Measurements from ENCODE around the gene IL11.
A peak's percentile ranks its signal among the peaks of the same experiment; 100 is the strongest.
"Not testable (repeated sequence)": the region's sequence is repeated elsewhere in the genome, so short reads cannot be mapped to it uniquely, and the experiment has no call there.

IL11 gene

DNA sequence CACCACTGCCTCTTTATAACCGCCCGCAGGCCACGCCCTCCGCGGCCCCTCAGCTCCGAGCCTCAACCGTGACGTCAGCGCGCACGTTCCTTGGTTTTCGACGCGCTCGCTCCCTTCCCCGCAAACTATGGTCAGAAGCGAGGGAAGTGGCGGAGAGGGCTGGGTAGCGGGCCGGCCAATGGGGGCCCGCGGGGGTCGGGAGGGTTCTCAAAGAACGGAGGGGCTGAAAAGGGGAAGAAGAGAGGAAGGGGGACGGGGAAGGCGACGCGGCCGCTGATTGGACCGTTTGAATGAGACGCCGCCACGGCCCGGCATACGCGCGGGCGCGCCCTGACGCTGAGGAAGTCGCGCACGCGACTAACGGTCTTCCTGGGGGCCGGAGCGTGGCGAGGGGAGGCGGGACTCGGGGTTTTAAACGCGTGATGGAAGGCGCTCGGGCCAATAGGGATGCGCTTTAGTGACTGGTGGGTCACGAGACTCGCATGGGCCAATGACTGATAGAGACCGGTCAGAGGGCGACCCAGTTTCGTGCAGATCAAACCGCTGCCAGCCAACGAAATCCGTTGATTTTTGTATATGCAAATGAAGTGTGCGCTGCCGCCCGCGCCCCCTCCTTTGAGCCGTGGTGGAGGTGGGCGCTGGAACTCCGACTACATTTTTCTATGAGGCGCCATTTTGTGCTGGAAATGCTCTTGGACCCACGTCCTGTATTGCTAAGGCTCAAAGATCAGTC lies 37.7 kb upstream of the IL11 start:
- H3K4me3 ChIP-seq (ENCODE audit: control insufficient read depth, low read depth, low read length), result peak overlapping the region; percentile 48
- TF ChIP-seq, protein P1, sequence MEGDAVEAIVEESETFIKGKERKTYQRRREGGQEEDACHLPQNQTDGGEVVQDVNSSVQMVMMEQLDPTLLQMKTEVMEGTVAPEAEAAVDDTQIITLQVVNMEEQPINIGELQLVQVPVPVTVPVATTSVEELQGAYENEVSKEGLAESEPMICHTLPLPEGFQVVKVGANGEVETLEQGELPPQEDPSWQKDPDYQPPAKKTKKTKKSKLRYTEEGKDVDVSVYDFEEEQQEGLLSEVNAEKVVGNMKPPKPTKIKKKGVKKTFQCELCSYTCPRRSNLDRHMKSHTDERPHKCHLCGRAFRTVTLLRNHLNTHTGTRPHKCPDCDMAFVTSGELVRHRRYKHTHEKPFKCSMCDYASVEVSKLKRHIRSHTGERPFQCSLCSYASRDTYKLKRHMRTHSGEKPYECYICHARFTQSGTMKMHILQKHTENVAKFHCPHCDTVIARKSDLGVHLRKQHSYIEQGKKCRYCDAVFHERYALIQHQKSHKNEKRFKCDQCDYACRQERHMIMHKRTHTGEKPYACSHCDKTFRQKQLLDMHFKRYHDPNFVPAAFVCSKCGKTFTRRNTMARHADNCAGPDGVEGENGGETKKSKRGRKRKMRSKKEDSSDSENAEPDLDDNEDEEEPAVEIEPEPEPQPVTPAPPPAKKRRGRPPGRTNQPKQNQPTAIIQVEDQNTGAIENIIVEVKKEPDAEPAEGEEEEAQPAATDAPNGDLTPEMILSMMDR (conservative IDR thresholded peaks at IDR 0.05; ENCODE audit: control insufficient read depth, insufficient read depth, low read depth, low read length), result no peak
- DNase-seq (ENCODE audit: low read depth), result peak; percentile 99

DNA sequence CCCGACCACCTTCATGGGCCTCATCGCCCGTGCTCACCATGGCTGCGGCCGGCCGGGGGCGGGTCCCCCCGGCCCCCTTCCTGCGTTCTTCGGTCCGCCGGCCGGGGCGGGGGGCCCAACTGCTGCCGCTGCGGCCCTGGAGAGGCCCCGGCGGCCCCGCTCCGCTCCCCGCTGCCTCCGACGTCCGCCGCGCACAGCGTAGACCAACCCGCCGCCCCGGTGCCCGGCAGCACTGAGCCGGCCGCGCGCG lies 37.2 kb upstream of the IL11 start, which contains the start of gene UBE2S:
TSS of gene UBE2S (minus strand) at position 239 of the 250 bp plus-strand sequence. CDS start at position 40, 199 bp downstream.
- H3K4me3 ChIP-seq (ENCODE audit: control insufficient read depth, low read depth, low read length), result peak within 1 kb of the TSS; percentile 78
- not testable (repeated sequence) for DNase-seq (ENCODE audit: low read depth)

DNA sequence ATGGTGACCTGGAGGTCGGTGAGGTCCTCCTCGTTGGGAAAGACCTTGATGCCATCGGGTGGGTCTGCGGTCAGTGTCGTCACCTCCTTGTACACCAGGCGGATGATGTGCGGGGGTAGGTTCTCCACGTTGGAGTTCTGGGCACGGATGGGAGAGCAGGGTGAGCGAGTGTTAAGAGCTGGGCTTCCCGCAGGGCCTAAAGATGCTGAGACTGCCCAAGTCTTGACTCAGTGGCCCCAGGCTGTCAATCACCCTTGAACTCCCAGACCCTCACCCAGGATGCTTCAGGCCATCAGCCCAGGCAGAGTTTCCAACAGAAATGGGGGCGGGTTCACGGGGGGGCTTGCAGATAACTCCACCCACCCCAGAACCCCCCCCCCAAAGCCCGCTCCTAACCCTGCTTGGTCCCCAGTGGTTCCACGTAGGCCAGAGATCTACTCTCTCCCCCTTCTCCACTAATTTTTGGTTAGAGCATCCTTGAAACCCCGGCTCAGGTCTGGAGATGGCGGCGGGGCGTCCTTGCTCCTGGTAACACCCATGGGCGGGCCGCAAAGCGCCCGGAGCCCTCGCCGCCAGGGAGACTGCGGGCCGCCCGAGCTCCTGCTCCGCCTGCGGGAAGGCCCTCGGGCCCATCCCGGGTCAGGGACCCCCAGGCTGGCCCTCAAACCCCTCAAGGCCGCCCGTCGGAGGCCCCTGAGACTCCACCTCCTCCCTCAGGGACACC lies 36.7 kb upstream of the IL11 start:
- DNase-seq (ENCODE audit: low read depth), result peak; percentile 41
- peak overlapping the region; percentile 78 for H3K4me3 ChIP-seq (ENCODE audit: control insufficient read depth, low read depth, low read length)
- TF ChIP-seq, protein P1 (conservative IDR thresholded peaks at IDR 0.05; ENCODE audit: control insufficient read depth, insufficient read depth, low read depth, low read length), result no peak

DNA sequence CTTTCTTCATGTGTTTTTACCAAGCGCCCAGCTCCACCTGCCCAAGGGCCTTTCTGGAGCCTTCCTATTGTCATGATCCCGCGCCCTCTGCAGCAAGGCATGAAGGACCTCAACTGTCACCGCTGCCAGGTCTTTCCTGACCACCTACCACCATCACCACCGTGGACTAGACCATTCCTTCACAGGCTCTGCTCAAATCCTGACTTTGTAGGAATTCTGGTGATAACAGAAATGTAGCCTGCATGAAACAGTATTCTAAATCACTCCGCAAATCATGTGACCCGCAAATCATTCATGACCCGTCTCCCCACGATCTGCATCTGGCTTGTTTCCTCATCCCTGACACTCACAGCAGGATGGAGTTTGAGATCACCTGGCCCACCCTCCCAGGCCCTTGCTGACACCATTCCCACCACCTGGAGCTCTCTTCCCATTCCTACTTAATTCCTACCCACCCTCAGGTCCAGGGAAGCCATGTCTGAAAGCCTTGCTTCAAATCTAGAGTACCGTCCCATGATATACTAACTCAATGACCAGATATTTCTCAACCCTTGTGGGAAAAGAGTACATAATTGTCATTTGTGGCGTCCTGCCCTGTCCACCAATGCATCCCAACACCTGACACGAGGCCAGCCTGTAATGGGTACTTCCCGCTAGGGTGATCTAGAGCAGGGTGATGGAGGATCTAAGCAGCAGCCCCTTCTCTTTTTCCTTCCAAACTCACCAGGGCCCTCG lies 36.0 kb upstream of the IL11 start:
- TF ChIP-seq, protein P1 (conservative IDR thresholded peaks at IDR 0.05; ENCODE audit: control insufficient read depth, insufficient read depth, low read depth, low read length), result no peak
- DNase-seq (ENCODE audit: low read depth), result no peak

DNA sequence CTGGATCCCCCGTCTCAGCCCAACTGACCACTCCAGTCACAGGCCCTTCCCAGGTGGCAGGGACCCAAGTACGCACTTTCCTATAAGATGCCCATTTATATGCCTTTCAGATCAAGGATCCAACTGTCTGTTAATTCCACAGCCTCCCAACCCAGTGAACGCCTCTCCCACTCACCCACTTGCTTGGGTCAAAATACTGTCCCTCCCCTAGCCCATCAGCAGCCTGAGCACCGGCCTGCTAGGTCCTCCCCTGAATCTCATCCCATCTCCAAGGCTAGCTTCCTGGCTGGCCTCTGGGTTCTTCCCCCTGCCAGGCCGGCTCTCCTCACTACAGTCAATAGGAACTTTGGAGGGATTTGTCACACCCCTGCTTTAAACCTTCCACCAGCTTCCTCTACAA lies 35.4 kb upstream of the IL11 start:
- TF ChIP-seq, protein P1 (conservative IDR thresholded peaks at IDR 0.05; ENCODE audit: control insufficient read depth, insufficient read depth, low read depth, low read length), result no peak
- H3K4me3 ChIP-seq (ENCODE audit: control insufficient read depth, low read depth, low read length), result peak overlapping the region; percentile 78
- no peak for DNase-seq (ENCODE audit: low read depth)

More for the DNA sequence above, 36.0 kb upstream of the IL11 start:
- peak overlapping the region; percentile 78 for H3K4me3 ChIP-seq (ENCODE audit: control insufficient read depth, low read depth, low read length)

DNA sequence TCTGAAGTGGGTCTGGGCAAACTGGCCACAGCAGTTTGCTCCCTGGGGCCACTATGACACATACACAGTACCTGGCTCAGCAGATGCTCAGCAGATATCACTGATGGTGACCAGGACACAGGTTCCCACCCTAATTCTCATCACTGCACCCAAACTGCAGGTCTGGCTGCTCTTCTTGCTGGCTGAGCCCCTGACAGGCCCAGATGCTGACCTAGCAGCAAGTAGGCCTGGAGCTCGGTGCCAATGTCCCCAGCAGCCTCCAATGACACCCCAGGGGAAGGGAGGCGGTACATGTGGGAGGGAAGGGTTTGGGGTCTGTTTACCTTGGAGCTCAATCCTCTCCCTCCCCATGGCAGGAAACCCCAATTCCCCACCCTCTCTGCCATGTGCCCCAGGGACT lies 32.2 kb upstream of the IL11 start:
- H3K4me3 ChIP-seq (ENCODE audit: control insufficient read depth, low read depth, low read length), result no peak overlapping the region
- TF ChIP-seq, protein P1 (conservative IDR thresholded peaks at IDR 0.05; ENCODE audit: control insufficient read depth, insufficient read depth, low read depth, low read length), result no peak
- no peak for DNase-seq (ENCODE audit: low read depth)

DNA sequence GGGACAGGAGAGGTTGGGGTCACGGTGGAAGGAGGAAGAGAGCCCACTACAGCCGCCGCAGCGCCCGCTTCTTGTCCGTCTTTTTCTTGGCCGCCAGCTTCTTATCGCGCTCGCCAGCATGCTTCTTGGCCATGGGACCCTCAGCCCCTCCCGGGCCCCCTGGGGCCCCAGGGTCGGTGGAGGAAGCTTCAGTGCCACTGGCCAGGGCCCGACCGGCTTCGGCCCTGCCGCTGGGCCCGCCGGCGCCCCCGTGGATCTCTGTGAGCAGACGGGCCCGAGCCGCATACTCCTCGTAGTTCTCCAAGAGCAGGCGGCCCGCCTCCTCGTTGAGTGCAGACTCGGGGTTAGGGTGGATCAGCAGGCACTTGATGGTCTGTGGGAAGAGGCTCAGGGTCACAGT lies 31.1 kb upstream of the IL11 start:
- DNase-seq (ENCODE audit: low read depth); H3K4me3 ChIP-seq (ENCODE audit: control insufficient read depth, low read depth, low read length): not testable (repeated sequence)
